ENCODE measurements around the gene STIL.

STIL gene

GRCh38 chr1:47333922-47334764 is 20.2 kb upstream of the STIL start:
- Histone ChIP-seq H3K4me2 (ENCODE audit: low read length) (peak overlapping the region; percentile 30), H3K4me3 (ENCODE audit: low read length) (peak overlapping the region; percentile 86), H3K56ac (ENCODE audit: low read length) (peak overlapping the region; percentile 98), H3K23ac (ENCODE audit: low read length) (peak overlapping the region; percentile 34), H3K27ac (ENCODE audit: low read depth, low read length) (peak overlapping the region; percentile 99), H3K4ac (ENCODE audit: low read depth, low read length) (peak overlapping the region; percentile 87), H3K79me2 (ENCODE audit: control insufficient read depth, insufficient read depth, low read length) (peaks cover 13% of the 10 kb centered on the region), H2AK5ac (ENCODE audit: low read length) (no peak overlapping the region), H4K8ac (ENCODE audit: low read depth, low read length) (no peak overlapping the region), H3K36me3 (ENCODE audit: control insufficient read depth, insufficient read depth, low read length) (no peaks in the 10 kb centered on the region), H3K79me1 (ENCODE audit: low read length) (peaks cover 4% of the 10 kb centered on the region), H4K5ac (ENCODE audit: low read length) (no peak overlapping the region), H3K4me1 (ENCODE audit: control insufficient read depth, low read depth, low read length) (peaks cover 5% of the 10 kb centered on the region), H2BK15ac (replicated peaks; ENCODE audit: low read depth) (no peak overlapping the region), H2BK5ac (ENCODE audit: low read length) (peak overlapping the region; percentile 69), H3K9ac (ENCODE audit: low read length) (peak overlapping the region; percentile 97), H2BK120ac (ENCODE audit: low read depth, low read length) (no peak overlapping the region), H3K18ac (ENCODE audit: low read length) (peak overlapping the region; percentile 93), H3K27me3 (ENCODE audit: insufficient read depth, low read length, poor library complexity) (no peaks in the 10 kb centered on the region)
- peak; percentile 92 for DNase-seq
- no CpG with 5 or more reads among the region's 90 CpGs for WGBS (ENCODE audit: extremely low coverage, insufficient coverage, low lambda C conversion rate)

GRCh38 chr1:47333578-47333921 is 19.6 kb upstream of the STIL start, which contains the start of gene CMPK1:
Gene CMPK1, plus strand, starts transcription at chr1:47333790. Its CDS starts 156 bp downstream, at chr1:47333946.
- peak; percentile 87 for DNase-seq
- peak within 1 kb of the TSS; percentile 87 for H3K4me3 ChIP-seq (ENCODE audit: low read length)
- peaks cover 5% of the 10 kb centered on the region for H3K4me1 ChIP-seq (ENCODE audit: control insufficient read depth, low read depth, low read length)
- peak within 1 kb of the TSS; percentile 85 for H2BK5ac ChIP-seq (ENCODE audit: low read length)
- H4K8ac ChIP-seq (ENCODE audit: low read depth, low read length) = no peak within 1 kb of the TSS
- no peak within 1 kb of the TSS for H2AK5ac ChIP-seq (ENCODE audit: low read length)
- H2BK120ac ChIP-seq (ENCODE audit: low read depth, low read length) = no peak within 1 kb of the TSS
- H3K36me3 ChIP-seq (ENCODE audit: control insufficient read depth, insufficient read depth, low read length) = no peaks in the 10 kb centered on the region
- H3K18ac ChIP-seq (ENCODE audit: low read length) = peak within 1 kb of the TSS; percentile 93
- peak within 1 kb of the TSS; percentile 99 for H3K27ac ChIP-seq (ENCODE audit: low read depth, low read length)
- no CpG with 5 or more reads among the region's 40 CpGs for WGBS (ENCODE audit: extremely low coverage, insufficient coverage, low lambda C conversion rate)
- no peak within 1 kb of the TSS for H2BK15ac ChIP-seq (replicated peaks; ENCODE audit: low read depth)
- H3K9ac ChIP-seq (ENCODE audit: low read length) = peak within 1 kb of the TSS; percentile 97
- peak within 1 kb of the TSS; percentile 34 for H3K23ac ChIP-seq (ENCODE audit: low read length)
- H4K5ac ChIP-seq (ENCODE audit: low read length) = peak within 1 kb of the TSS; percentile 86
- peaks cover 13% of the 10 kb centered on the region for H3K79me2 ChIP-seq (ENCODE audit: control insufficient read depth, insufficient read depth, low read length)
- peak within 1 kb of the TSS; percentile 84 for H3K4me2 ChIP-seq (ENCODE audit: low read length)
- H3K79me1 ChIP-seq (ENCODE audit: low read length) = peaks cover 3% of the 10 kb centered on the region
- no peaks in the 10 kb centered on the region for H3K27me3 ChIP-seq (ENCODE audit: insufficient read depth, low read length, poor library complexity)
- peak within 1 kb of the TSS; percentile 98 for H3K56ac ChIP-seq (ENCODE audit: low read length)
- H3K4ac ChIP-seq (ENCODE audit: low read depth, low read length) = peak within 1 kb of the TSS; percentile 87

DNA sequence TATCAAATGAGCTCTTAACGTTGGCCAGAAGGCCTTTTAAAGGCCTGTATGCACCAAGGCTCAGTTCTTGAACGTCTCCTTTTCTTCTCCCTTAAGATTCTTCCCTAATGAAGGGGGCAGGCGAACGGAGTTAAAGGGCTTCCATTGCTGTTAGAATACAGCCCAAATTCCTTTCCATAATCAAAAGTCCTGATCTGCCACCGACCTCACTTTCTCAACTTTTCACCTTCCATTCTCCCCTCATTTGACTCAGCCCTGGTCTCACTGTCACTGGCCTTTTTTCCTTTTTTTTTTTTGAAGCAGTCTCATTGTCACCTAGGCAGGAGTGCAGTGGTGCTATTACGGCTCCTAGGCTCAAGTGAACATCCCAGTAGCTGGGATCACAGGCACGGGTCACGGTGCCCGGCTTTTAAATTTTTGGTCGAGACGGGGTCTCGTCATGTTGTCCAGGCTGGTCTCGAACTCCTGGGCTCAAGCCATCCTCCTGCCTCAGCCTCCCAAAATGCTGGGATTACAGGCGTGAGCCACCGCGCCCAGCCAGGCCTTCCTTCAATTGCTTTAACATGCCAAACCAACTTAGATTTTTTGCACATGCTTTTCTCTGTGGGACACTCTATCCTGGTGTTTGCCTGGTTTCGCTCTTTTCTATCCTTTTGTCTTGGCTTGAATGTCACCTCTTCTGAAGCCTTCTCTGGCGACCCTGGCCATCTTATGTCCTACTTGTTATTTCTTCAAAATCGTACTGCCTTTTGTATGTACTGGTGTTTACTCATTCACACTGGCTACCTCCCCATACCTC is 19.0 kb upstream of the STIL start:
- Histone ChIP-seq H3K56ac (ENCODE audit: low read length) (peak overlapping the region; percentile 96), H3K79me2 (ENCODE audit: control insufficient read depth, insufficient read depth, low read length) (peaks cover 13% of the 10 kb centered on the region), H4K5ac (ENCODE audit: low read length) (peak overlapping the region; percentile 86), H3K36me3 (ENCODE audit: control insufficient read depth, insufficient read depth, low read length) (no peaks in the 10 kb centered on the region), H3K4me2 (ENCODE audit: low read length) (peak overlapping the region; percentile 84), H2BK15ac (replicated peaks; ENCODE audit: low read depth) (no peak overlapping the region), H3K27me3 (ENCODE audit: insufficient read depth, low read length, poor library complexity) (no peaks in the 10 kb centered on the region), H3K23ac (ENCODE audit: low read length) (peak overlapping the region; percentile 31), H3K9ac (ENCODE audit: low read length) (peak overlapping the region; percentile 97), H3K4me1 (ENCODE audit: control insufficient read depth, low read depth, low read length) (peaks cover 5% of the 10 kb centered on the region), H4K8ac (ENCODE audit: low read depth, low read length) (no peak overlapping the region), H2AK5ac (ENCODE audit: low read length) (no peak overlapping the region), H3K4ac (ENCODE audit: low read depth, low read length) (no peak overlapping the region), H2BK120ac (ENCODE audit: low read depth, low read length) (no peak overlapping the region), H3K18ac (ENCODE audit: low read length) (peak overlapping the region; percentile 89), H2BK5ac (ENCODE audit: low read length) (peak overlapping the region; percentile 85), H3K27ac (ENCODE audit: low read depth, low read length) (peak overlapping the region; percentile 99), H3K4me3 (ENCODE audit: low read length) (peak overlapping the region; percentile 87), H3K79me1 (ENCODE audit: low read length) (peaks cover 3% of the 10 kb centered on the region)
- DNase-seq = no peak
- no CpG with 5 or more reads among the region's 19 CpGs for WGBS (ENCODE audit: extremely low coverage, insufficient coverage, low lambda C conversion rate)

DNA sequence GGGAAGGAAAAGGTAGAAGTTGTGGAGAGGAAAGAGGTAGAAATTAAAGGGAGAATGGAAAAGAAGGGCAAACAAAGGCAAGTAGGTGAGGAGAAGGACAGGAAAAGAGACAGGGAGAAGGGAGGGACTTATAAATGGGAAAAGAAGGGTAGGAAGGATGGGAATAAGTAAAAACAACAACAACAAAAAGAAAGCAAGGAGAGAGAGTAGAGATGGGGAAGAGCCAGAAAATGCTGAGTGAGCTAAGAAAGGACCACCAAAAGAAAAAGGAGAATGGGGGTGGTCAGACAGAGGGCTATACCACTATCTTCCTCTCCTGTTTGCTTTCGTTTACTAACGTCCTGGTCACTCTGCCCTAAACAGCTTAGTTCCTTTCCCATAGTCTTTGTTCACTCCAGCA is 17.9 kb upstream of the STIL start:
- no CpG with 5 or more reads among the region's 2 CpGs for WGBS (ENCODE audit: extremely low coverage, insufficient coverage, low lambda C conversion rate)
- Histone ChIP-seq H3K56ac (ENCODE audit: low read length) (no peak overlapping the region), H4K8ac (ENCODE audit: low read depth, low read length) (no peak overlapping the region), H3K18ac (ENCODE audit: low read length) (no peak overlapping the region), H3K4ac (ENCODE audit: low read depth, low read length) (no peak overlapping the region), H2AK5ac (ENCODE audit: low read length) (no peak overlapping the region), H3K27me3 (ENCODE audit: insufficient read depth, low read length, poor library complexity) (no peaks in the 10 kb centered on the region), H4K5ac (ENCODE audit: low read length) (no peak overlapping the region), H3K9ac (ENCODE audit: low read length) (no peak overlapping the region), H3K36me3 (ENCODE audit: control insufficient read depth, insufficient read depth, low read length) (no peaks in the 10 kb centered on the region), H3K79me2 (ENCODE audit: control insufficient read depth, insufficient read depth, low read length) (peaks cover 13% of the 10 kb centered on the region), H2BK5ac (ENCODE audit: low read length) (no peak overlapping the region), H3K4me2 (ENCODE audit: low read length) (no peak overlapping the region), H3K4me1 (ENCODE audit: control insufficient read depth, low read depth, low read length) (peaks cover 5% of the 10 kb centered on the region), H2BK120ac (ENCODE audit: low read depth, low read length) (no peak overlapping the region), H2BK15ac (replicated peaks; ENCODE audit: low read depth) (no peak overlapping the region), H3K27ac (ENCODE audit: low read depth, low read length) (no peak overlapping the region), H3K23ac (ENCODE audit: low read length) (no peak overlapping the region), H3K79me1 (ENCODE audit: low read length) (peaks cover 3% of the 10 kb centered on the region), H3K4me3 (ENCODE audit: low read length) (no peak overlapping the region)
- no peak for DNase-seq

- no peak overlapping the region for H3K27ac ChIP-seq (ENCODE audit: low read depth, low read length)
- no peak overlapping the region for H3K9ac ChIP-seq (ENCODE audit: low read length)
- WGBS (ENCODE audit: extremely low coverage, insufficient coverage, low lambda C conversion rate) = no CpG with 5 or more reads among the region's 1 CpG
- H2BK15ac ChIP-seq (replicated peaks; ENCODE audit: low read depth) = no peak overlapping the region
- H3K79me1 ChIP-seq (ENCODE audit: low read length) = no peaks in the 10 kb centered on the region
- no peak for DNase-seq
- no peak overlapping the region for H3K4ac ChIP-seq (ENCODE audit: low read depth, low read length)
- no peak overlapping the region for H2AK5ac ChIP-seq (ENCODE audit: low read length)
- H3K27me3 ChIP-seq (ENCODE audit: insufficient read depth, low read length, poor library complexity) = no peaks in the 10 kb centered on the region
- H2BK5ac ChIP-seq (ENCODE audit: low read length) = no peak overlapping the region
- no peak overlapping the region for H3K4me2 ChIP-seq (ENCODE audit: low read length)
- no peak overlapping the region for H4K5ac ChIP-seq (ENCODE audit: low read length)
- no peak overlapping the region for H2BK120ac ChIP-seq (ENCODE audit: low read depth, low read length)
- no peak overlapping the region for H3K56ac ChIP-seq (ENCODE audit: low read length)
- H3K79me2 ChIP-seq (ENCODE audit: control insufficient read depth, insufficient read depth, low read length) = peaks cover 1% of the 10 kb centered on the region
- no peak overlapping the region for H3K18ac ChIP-seq (ENCODE audit: low read length)
- no peaks in the 10 kb centered on the region for H3K36me3 ChIP-seq (ENCODE audit: control insufficient read depth, insufficient read depth, low read length)
- no peak overlapping the region for H3K4me3 ChIP-seq (ENCODE audit: low read length)
- no peak overlapping the region for H3K23ac ChIP-seq (ENCODE audit: low read length)
- peaks cover 5% of the 10 kb centered on the region for H3K4me1 ChIP-seq (ENCODE audit: control insufficient read depth, low read depth, low read length)
- H4K8ac ChIP-seq (ENCODE audit: low read depth, low read length) = no peak overlapping the region
Measured at GRCh38 chr1:47330212-47330611, 16.3 kb upstream of the STIL start.

All from mesendoderm (in vitro differentiated cells).